Pons (tissue), 1 donor: Measurements from ENCODE around the gene SARM1.
"Not testable (repeated sequence)": the region's sequence is repeated elsewhere in the genome, so short reads cannot be mapped to it uniquely, and the experiment has no call there.

Source experiments
- DNase-seq: peaks from one replicate; pipeline ENCODE4 v3.0.0-alpha.2; 2016; ENCODE audit warnings: low spot score

The SARM1 gene

GRCh38 chr17:28425206-28425605 is 53.7 kb downstream of the SARM1 start:
- DNase-seq = no peak

GRCh38 chr17:28426081-28426519 is 54.6 kb downstream of the SARM1 start:
- no peak for DNase-seq

GRCh38 chr17:28427371-28427770 is 55.9 kb downstream of the SARM1 start:
- no peak for DNase-seq

- not testable (repeated sequence) for DNase-seq
These were observed 56.5 kb downstream of the SARM1 start for GRCh38 chr17:28427982-28428381.

GRCh38 chr17:28433721-28434120 is 62.2 kb downstream of the SARM1 start:
- no peak for DNase-seq

- DNase-seq = not testable (repeated sequence)
These were observed 62.8 kb downstream of the SARM1 start for GRCh38 chr17:28434326-28434725.

GRCh38 chr17:28443901-28444638 is 72.6 kb downstream of the SARM1 start:
- no peak for DNase-seq

GRCh38 chr17:28446716-28447395 is 75.4 kb downstream of the SARM1 start:
- no peak for DNase-seq

GRCh38 chr17:28447396-28447760 is 75.9 kb downstream of the SARM1 start:
- no peak for DNase-seq

GRCh38 chr17:28449859-28450258 is 78.4 kb downstream of the SARM1 start:
- DNase-seq = no peak
